Measurements from ENCODE around the gene VRK2. TPM values are rescaled to one million over a fixed set of nuclear protein-coding genes. Genes with fewer than 3 reads are reported as not detected.

Gene VRK2
- total and polyA plus RNA-seq, 4 donors, result 7.5 to 19.6 (median 9.6) TPM

GRCh38 chr2:58032016-58032763, 14.4 kb upstream of the VRK2 start:
- no peaks in the 10 kb centered on the region for H3K4me1 ChIP-seq (ENCODE audit: control insufficient read depth, insufficient read depth, low read length)
- no peak overlapping the region for H3K4me3 ChIP-seq (ENCODE audit: low read depth, low read length)
- no peaks in the 10 kb centered on the region for H3K27me3 ChIP-seq (ENCODE audit: control insufficient read depth, insufficient read depth, low read length)
- no peak overlapping the region for H3K27ac ChIP-seq (ENCODE audit: low read depth, low read length)
- H3K9me3 ChIP-seq (ENCODE audit: control insufficient read depth, insufficient read depth, low read length), result no peaks in the 10 kb centered on the region
- H3K36me3 ChIP-seq (ENCODE audit: control insufficient read depth, insufficient read depth, low read length), result no peaks in the 10 kb centered on the region
- 40% methylated on average over 1 of the region's 3 CpGs for WGBS (ENCODE audit: insufficient coverage)
- no peak for DNase-seq (ENCODE audit: low read depth in 4 of 6, low spot score in 6 of 6)

GRCh38 chr2:58032764-58033080, 13.9 kb upstream of the VRK2 start:
- H3K4me1 ChIP-seq (ENCODE audit: control insufficient read depth, insufficient read depth, low read length), result no peaks in the 10 kb centered on the region
- H3K27me3 ChIP-seq (ENCODE audit: control insufficient read depth, insufficient read depth, low read length), result no peaks in the 10 kb centered on the region
- H3K27ac ChIP-seq (ENCODE audit: low read depth, low read length), result no peak overlapping the region
- WGBS (ENCODE audit: insufficient coverage), result no CpG with 5 or more reads among the region's 1 CpG
- no peak overlapping the region for H3K4me3 ChIP-seq (ENCODE audit: low read depth, low read length)
- DNase-seq (ENCODE audit: low read depth in 4 of 6, low spot score in 6 of 6), result peak in 1 of 6 donors; percentile 19
- H3K9me3 ChIP-seq (ENCODE audit: control insufficient read depth, insufficient read depth, low read length), result no peaks in the 10 kb centered on the region
- no peaks in the 10 kb centered on the region for H3K36me3 ChIP-seq (ENCODE audit: control insufficient read depth, insufficient read depth, low read length)

- H3K36me3 ChIP-seq (ENCODE audit: control insufficient read depth, insufficient read depth, low read length), result no peaks in the 10 kb centered on the region
- no peak overlapping the region for H3K27ac ChIP-seq (ENCODE audit: low read depth, low read length)
- H3K4me1 ChIP-seq (ENCODE audit: control insufficient read depth, insufficient read depth, low read length), result no peaks in the 10 kb centered on the region
- H3K4me3 ChIP-seq (ENCODE audit: low read depth, low read length), result no peak overlapping the region
- H3K9me3 ChIP-seq (ENCODE audit: control insufficient read depth, insufficient read depth, low read length), result no peaks in the 10 kb centered on the region
- H3K27me3 ChIP-seq (ENCODE audit: control insufficient read depth, insufficient read depth, low read length), result no peaks in the 10 kb centered on the region
- no peak for DNase-seq (ENCODE audit: low read depth in 4 of 6, low spot score in 6 of 6)
Observed at GRCh38 chr2:58033530-58033929, 13.1 kb upstream of the VRK2 start.

GRCh38 chr2:58035352-58035751, 11.3 kb upstream of the VRK2 start:
- Histone ChIP-seq H3K27ac (ENCODE audit: low read depth, low read length) (no peak overlapping the region), H3K9me3 (ENCODE audit: control insufficient read depth, insufficient read depth, low read length) (no peaks in the 10 kb centered on the region), H3K4me1 (ENCODE audit: control insufficient read depth, insufficient read depth, low read length) (no peaks in the 10 kb centered on the region), H3K36me3 (ENCODE audit: control insufficient read depth, insufficient read depth, low read length) (no peaks in the 10 kb centered on the region), H3K27me3 (ENCODE audit: control insufficient read depth, insufficient read depth, low read length) (no peaks in the 10 kb centered on the region), H3K4me3 (ENCODE audit: low read depth, low read length) (no peak overlapping the region)
- no CpG with 5 or more reads among the region's 3 CpGs for whole genome bisulfite sequencing (ENCODE audit: insufficient coverage)
- DNase-seq (ENCODE audit: low read depth in 4 of 6, low spot score in 6 of 6), result no peak

DNA sequence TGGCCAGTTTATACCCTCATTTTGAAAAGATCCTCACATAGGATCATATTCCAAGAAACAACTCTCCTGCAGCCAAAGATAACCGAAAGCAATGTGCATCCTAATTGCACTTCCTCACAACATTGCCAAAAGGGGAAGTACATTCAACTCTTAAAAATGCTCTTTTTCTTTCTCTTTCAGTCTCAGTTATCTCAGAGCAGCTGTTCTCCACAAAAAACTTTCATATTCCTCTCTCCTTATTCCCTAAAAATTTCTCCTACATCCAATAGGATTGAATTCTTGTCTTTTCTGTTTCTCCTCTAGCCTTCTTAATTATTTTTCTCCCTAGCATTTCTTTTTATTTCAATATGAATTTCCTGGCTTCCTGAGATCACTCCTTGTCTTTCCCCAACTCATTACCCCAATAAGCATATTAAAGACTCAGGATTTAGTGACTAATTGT, 7.4 kb upstream of the VRK2 start:
- Histone ChIP-seq H3K4me1 (ENCODE audit: control insufficient read depth, insufficient read depth, low read length) (no peaks in the 10 kb centered on the region), H3K9me3 (ENCODE audit: control insufficient read depth, insufficient read depth, low read length) (no peaks in the 10 kb centered on the region), H3K27ac (ENCODE audit: low read depth, low read length) (no peak overlapping the region), H3K27me3 (ENCODE audit: control insufficient read depth, insufficient read depth, low read length) (no peaks in the 10 kb centered on the region), H3K36me3 (ENCODE audit: control insufficient read depth, insufficient read depth, low read length) (no peaks in the 10 kb centered on the region), H3K4me3 (ENCODE audit: low read depth, low read length) (no peak overlapping the region)
- peak in 1 of 6 donors; percentile 10 for DNase-seq (ENCODE audit: low read depth in 4 of 6, low spot score in 6 of 6)
- WGBS (ENCODE audit: insufficient coverage), result 64% methylated on average over 1 of the region's 1 CpG

GRCh38 chr2:58042486-58042970, 4.1 kb upstream of the VRK2 start:
- Histone ChIP-seq H3K4me1 (ENCODE audit: control insufficient read depth, insufficient read depth, low read length) (peaks cover 14% of the 10 kb centered on the region), H3K36me3 (ENCODE audit: control insufficient read depth, insufficient read depth, low read length) (no peaks in the 10 kb centered on the region), H3K4me3 (ENCODE audit: low read depth, low read length) (no peak overlapping the region), H3K27me3 (ENCODE audit: control insufficient read depth, insufficient read depth, low read length) (peaks cover 5% of the 10 kb centered on the region), H3K27ac (ENCODE audit: low read depth, low read length) (no peak overlapping the region), H3K9me3 (ENCODE audit: control insufficient read depth, insufficient read depth, low read length) (no peaks in the 10 kb centered on the region)
- DNase-seq (ENCODE audit: low read depth in 4 of 6, low spot score in 6 of 6), result peak in 2 of 6 donors; percentile 12 to 37
- WGBS (ENCODE audit: insufficient coverage), result no CpG with 5 or more reads among the region's 2 CpGs

GRCh38 chr2:58044145-58044544, 2.5 kb upstream of the VRK2 start:
- peaks cover 5% of the 10 kb centered on the region for H3K27me3 ChIP-seq (ENCODE audit: control insufficient read depth, insufficient read depth, low read length)
- no peaks in the 10 kb centered on the region for H3K36me3 ChIP-seq (ENCODE audit: control insufficient read depth, insufficient read depth, low read length)
- no peaks in the 10 kb centered on the region for H3K9me3 ChIP-seq (ENCODE audit: control insufficient read depth, insufficient read depth, low read length)
- H3K4me1 ChIP-seq (ENCODE audit: control insufficient read depth, insufficient read depth, low read length), result peaks cover 14% of the 10 kb centered on the region
- WGBS (ENCODE audit: insufficient coverage), result no CpG with 5 or more reads among the region's 3 CpGs
- DNase-seq (ENCODE audit: low read depth in 4 of 6, low spot score in 6 of 6), result no peak
- no peak overlapping the region for H3K27ac ChIP-seq (ENCODE audit: low read depth, low read length)
- H3K4me3 ChIP-seq (ENCODE audit: low read depth, low read length), result no peak overlapping the region

- H3K4me3 ChIP-seq (ENCODE audit: low read depth, low read length), result peak overlapping the region; percentile 75
- no peaks in the 10 kb centered on the region for H3K36me3 ChIP-seq (ENCODE audit: control insufficient read depth, insufficient read depth, low read length)
- H3K4me1 ChIP-seq (ENCODE audit: control insufficient read depth, insufficient read depth, low read length), result peaks cover 14% of the 10 kb centered on the region
- no peaks in the 10 kb centered on the region for H3K9me3 ChIP-seq (ENCODE audit: control insufficient read depth, insufficient read depth, low read length)
- no peak for DNase-seq (ENCODE audit: low read depth in 4 of 6, low spot score in 6 of 6)
- H3K27ac ChIP-seq (ENCODE audit: low read depth, low read length), result peak overlapping the region; percentile 80
- H3K27me3 ChIP-seq (ENCODE audit: control insufficient read depth, insufficient read depth, low read length), result peaks cover 5% of the 10 kb centered on the region
- WGBS (ENCODE audit: insufficient coverage), result 97% methylated on average over 5 of the region's 17 CpGs
Observed at GRCh38 chr2:58045580-58046334, 849 bp upstream of the VRK2 start.

- peak overlapping the region; percentile 75 for H3K4me3 ChIP-seq (ENCODE audit: low read depth, low read length)
- H3K27me3 ChIP-seq (ENCODE audit: control insufficient read depth, insufficient read depth, low read length), result peaks cover 5% of the 10 kb centered on the region
- no peaks in the 10 kb centered on the region for H3K9me3 ChIP-seq (ENCODE audit: control insufficient read depth, insufficient read depth, low read length)
- DNase-seq (ENCODE audit: low read depth in 4 of 6, low spot score in 6 of 6), result peak in 1 of 6 donors; percentile 17
- peak overlapping the region; percentile 80 for H3K27ac ChIP-seq (ENCODE audit: low read depth, low read length)
- WGBS (ENCODE audit: insufficient coverage), result 3% methylated on average over 13 of the region's 14 CpGs
- H3K36me3 ChIP-seq (ENCODE audit: control insufficient read depth, insufficient read depth, low read length), result no peaks in the 10 kb centered on the region
- H3K4me1 ChIP-seq (ENCODE audit: control insufficient read depth, insufficient read depth, low read length), result peaks cover 14% of the 10 kb centered on the region
Observed at GRCh38 chr2:58046335-58046584, 346 bp upstream of the VRK2 start.

DNA sequence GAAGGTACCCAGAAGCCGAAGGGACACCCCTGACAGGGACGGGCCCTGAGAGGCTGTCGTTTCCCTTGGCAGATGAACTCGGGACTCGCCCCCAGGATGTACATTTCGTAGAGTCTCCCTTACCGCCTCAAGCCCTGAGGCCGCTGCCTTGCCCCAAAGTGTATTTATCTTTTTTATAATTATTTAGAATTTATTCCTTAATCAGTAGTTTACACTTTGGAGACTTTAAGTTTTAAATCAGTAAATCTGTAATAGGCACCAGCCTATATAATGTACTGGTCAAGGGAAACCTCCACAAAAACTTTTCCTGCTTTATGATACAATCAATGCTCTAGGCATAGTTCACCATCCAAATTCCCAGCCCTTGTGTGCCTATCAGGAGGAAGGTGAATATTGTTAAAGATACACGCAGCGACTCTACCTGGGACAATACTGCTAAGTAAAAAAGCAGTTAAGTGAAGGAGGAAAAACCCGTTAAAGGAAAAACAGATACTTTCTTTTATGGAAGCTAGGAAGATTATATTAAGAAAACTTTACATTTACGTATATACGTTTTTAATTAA, 848 bp downstream of the VRK2 start:
- DNase-seq (ENCODE audit: low read depth in 4 of 6, low spot score in 6 of 6), result no peak
- Histone ChIP-seq H3K4me1 (ENCODE audit: control insufficient read depth, insufficient read depth, low read length) (peaks cover 14% of the 10 kb centered on the region), H3K4me3 (ENCODE audit: low read depth, low read length) (peak overlapping the region; percentile 75), H3K36me3 (ENCODE audit: control insufficient read depth, insufficient read depth, low read length) (no peaks in the 10 kb centered on the region), H3K9me3 (ENCODE audit: control insufficient read depth, insufficient read depth, low read length) (no peaks in the 10 kb centered on the region), H3K27me3 (ENCODE audit: control insufficient read depth, insufficient read depth, low read length) (peaks cover 5% of the 10 kb centered on the region), H3K27ac (ENCODE audit: low read depth, low read length) (peak overlapping the region; percentile 80)
- 6% methylated on average over 2 of the region's 13 CpGs for WGBS (ENCODE audit: insufficient coverage)

Measured in spinal cord (tissue), 10 donors.